Chondrocyte (in vitro differentiated cells): ENCODE results near the gene CFLAR. TPM values are rescaled to one million over a fixed set of nuclear protein-coding genes. Genes with fewer than 3 reads are reported as not detected.

Experiments used
- DNase-seq: peaks from one replicate; pipeline ENCODE4 v3.0.0; 2021; ENCODE audit warnings: mixed read lengths, low spot score
- H3K27ac Mint-ChIP-seq: one replicate; pipeline ENCODE4 v1.8.0; 2021; ENCODE audit warnings: mild to moderate bottlenecking, moderate library complexity, mixed read lengths; ENCODE audit not compliant: unreplicated experiment
- H3K27me3 Mint-ChIP-seq: 2 replicates; pipeline ENCODE4 v1.8.0; 2021; ENCODE audit warnings: low read depth, mixed read lengths
- H3K36me3 Mint-ChIP-seq: 2 replicates; pipeline ENCODE4 v1.8.0; 2021; ENCODE audit warnings: low read depth, mixed read lengths
- H3K4me1 Mint-ChIP-seq: 2 replicates; pipeline ENCODE4 v1.8.0; 2021; ENCODE audit warnings: low read depth, mild to moderate bottlenecking, mixed read lengths
- H3K4me3 Mint-ChIP-seq: one replicate; pipeline ENCODE4 v1.8.0; 2021; ENCODE audit warnings: mild to moderate bottlenecking, moderate library complexity, mixed read lengths; ENCODE audit not compliant: unreplicated experiment
- H3K9me3 Mint-ChIP-seq: 2 replicates; pipeline ENCODE4 v1.8.0; 2021; ENCODE audit warnings: low read depth, mixed read lengths
- total RNA-seq: library from RNA; stranded (reverse); gene quantifications from 3 replicates; pipeline ENCODE4 v1.2.1, GENCODE V29; 2021
- TF ChIP-seq, protein P1 (sequence below): fragments of 200-600 bp; sonication (generic); IDR thresholded peaks from 2 replicates; pipeline ENCODE4 v1.5.0; 2021; ENCODE audit warnings: antibody characterized with exemption, mild to moderate bottlenecking, moderate library complexity

CFLAR gene
- total RNA-seq, 1 donor from 2014 or later: 35.8 TPM

GRCh38 chr2:201074996-201075395, 41.0 kb upstream of the CFLAR start:
- H3K4me1 Mint-ChIP-seq: peaks cover 28% of the 10 kb centered on the region
- no peak for DNase-seq
- no peak overlapping the region for H3K27ac Mint-ChIP-seq
- H3K9me3 Mint-ChIP-seq: no peaks in the 10 kb centered on the region
- H3K4me3 Mint-ChIP-seq: no peak overlapping the region
- TF ChIP-seq, protein P1, sequence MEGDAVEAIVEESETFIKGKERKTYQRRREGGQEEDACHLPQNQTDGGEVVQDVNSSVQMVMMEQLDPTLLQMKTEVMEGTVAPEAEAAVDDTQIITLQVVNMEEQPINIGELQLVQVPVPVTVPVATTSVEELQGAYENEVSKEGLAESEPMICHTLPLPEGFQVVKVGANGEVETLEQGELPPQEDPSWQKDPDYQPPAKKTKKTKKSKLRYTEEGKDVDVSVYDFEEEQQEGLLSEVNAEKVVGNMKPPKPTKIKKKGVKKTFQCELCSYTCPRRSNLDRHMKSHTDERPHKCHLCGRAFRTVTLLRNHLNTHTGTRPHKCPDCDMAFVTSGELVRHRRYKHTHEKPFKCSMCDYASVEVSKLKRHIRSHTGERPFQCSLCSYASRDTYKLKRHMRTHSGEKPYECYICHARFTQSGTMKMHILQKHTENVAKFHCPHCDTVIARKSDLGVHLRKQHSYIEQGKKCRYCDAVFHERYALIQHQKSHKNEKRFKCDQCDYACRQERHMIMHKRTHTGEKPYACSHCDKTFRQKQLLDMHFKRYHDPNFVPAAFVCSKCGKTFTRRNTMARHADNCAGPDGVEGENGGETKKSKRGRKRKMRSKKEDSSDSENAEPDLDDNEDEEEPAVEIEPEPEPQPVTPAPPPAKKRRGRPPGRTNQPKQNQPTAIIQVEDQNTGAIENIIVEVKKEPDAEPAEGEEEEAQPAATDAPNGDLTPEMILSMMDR: no peak
- H3K36me3 Mint-ChIP-seq: peaks cover 2% of the 10 kb centered on the region
- no peaks in the 10 kb centered on the region for H3K27me3 Mint-ChIP-seq

DNA sequence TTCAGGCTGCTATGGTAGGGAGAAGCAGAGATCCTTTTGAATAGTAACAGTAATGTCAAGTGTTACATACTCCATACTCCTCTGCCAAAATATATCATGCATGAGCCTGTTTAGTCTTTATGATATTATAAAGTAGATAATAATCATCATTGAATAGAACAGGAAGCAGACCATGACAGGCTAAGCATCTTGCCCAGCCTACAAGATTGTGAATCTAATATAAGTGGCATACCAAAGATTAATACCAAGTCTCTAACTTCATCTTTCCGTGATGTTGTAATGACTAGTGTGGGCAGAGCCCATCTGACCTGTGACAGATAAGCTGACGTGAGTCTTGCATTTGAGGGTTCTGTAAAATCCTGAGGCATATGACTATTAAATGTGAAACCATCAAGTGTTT, 31.1 kb upstream of the CFLAR start:
- DNase-seq: no peak
- no peaks in the 10 kb centered on the region for H3K4me1 Mint-ChIP-seq
- no peak overlapping the region for H3K4me3 Mint-ChIP-seq
- no peak overlapping the region for H3K27ac Mint-ChIP-seq
- TF ChIP-seq, protein P1: no peak
- H3K27me3 Mint-ChIP-seq: no peaks in the 10 kb centered on the region
- no peaks in the 10 kb centered on the region for H3K9me3 Mint-ChIP-seq
- H3K36me3 Mint-ChIP-seq: peaks cover 13% of the 10 kb centered on the region

DNA sequence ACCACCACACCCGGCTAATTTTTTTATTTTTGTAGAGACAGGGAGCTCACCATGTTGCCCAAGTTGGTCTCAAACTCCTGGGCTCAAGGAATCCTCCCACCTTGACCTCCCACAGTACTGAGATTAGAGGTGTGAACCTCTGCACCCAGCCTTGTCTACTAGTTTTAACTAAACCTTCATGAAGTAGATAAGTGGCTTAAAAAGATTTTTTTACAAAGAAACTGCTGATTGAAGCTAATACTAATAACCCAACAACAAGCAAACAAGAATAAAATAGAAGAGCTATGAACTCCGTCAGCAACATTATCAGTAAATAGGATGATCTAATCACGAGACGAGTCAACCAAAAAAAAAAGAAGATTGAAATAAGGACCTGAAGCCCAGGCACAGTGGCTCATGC, 25.4 kb upstream of the CFLAR start:
- TF ChIP-seq, protein P1: no peak
- Mint-ChIP-seq H3K4me3 (no peak overlapping the region), H3K27ac (no peak overlapping the region), H3K36me3 (peaks cover 9% of the 10 kb centered on the region), H3K9me3 (no peaks in the 10 kb centered on the region), H3K4me1 (no peaks in the 10 kb centered on the region), H3K27me3 (no peaks in the 10 kb centered on the region)
- DNase-seq: no peak

DNA sequence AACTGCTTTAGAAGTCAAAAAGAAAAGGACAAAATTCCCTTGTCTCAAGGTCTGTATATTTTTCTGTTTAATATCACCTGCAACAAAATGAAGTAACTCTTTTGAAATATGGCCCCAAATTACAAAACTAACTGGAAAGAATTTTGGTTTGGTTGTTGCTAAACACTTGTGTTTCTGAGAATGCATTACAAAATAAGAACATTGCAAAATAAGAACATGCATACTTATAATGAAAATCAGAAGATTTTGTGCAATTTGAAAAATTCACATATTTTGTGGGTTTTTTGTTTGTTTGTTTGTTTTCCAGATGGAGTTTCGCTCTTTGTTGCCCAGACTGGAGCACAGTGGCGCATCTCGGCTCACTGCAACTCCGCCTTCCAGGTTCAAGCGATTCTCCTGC, 22.4 kb upstream of the CFLAR start:
- Mint-ChIP-seq H3K9me3 (no peaks in the 10 kb centered on the region), H3K36me3 (peaks cover 3% of the 10 kb centered on the region), H3K27ac (no peak overlapping the region), H3K4me3 (no peak overlapping the region), H3K27me3 (no peaks in the 10 kb centered on the region), H3K4me1 (no peaks in the 10 kb centered on the region)
- no peak for DNase-seq
- TF ChIP-seq, protein P1: no peak

GRCh38 chr2:201100497-201100896, 15.5 kb upstream of the CFLAR start:
- no peaks in the 10 kb centered on the region for H3K36me3 Mint-ChIP-seq
- H3K27ac Mint-ChIP-seq: no peak overlapping the region
- TF ChIP-seq, protein P1: no peak
- H3K27me3 Mint-ChIP-seq: no peaks in the 10 kb centered on the region
- no peaks in the 10 kb centered on the region for H3K4me1 Mint-ChIP-seq
- H3K4me3 Mint-ChIP-seq: no peak overlapping the region
- no peak for DNase-seq
- no peaks in the 10 kb centered on the region for H3K9me3 Mint-ChIP-seq
